T-helper 2 cell treated with Interferon-gamma antibody and Interleukin-4, amounts not matched to agents 100 ng/mL and 5 ng/mL, for 36 hours (primary cell): ENCODE measurements around the gene BMAL2. TPM values are rescaled to one million over a fixed set of nuclear protein-coding genes. Genes with fewer than 3 reads are reported as not detected.

Source experiments
- intact Hi-C: fragments of 100-400 bp; cut with micrococcal nuclease; formaldehyde crosslinking; loops from one replicate; pipeline ENCODE4 v1.15.1; 2023
- total RNA-seq: library from RNA; stranded (reverse); gene quantifications from 2 replicates; pipeline ENCODE4 v1.2.3, GENCODE V29; 2022

Gene BMAL2
- total RNA-seq, 1 donor from 2014 or later: 35.2 TPM

DNA sequence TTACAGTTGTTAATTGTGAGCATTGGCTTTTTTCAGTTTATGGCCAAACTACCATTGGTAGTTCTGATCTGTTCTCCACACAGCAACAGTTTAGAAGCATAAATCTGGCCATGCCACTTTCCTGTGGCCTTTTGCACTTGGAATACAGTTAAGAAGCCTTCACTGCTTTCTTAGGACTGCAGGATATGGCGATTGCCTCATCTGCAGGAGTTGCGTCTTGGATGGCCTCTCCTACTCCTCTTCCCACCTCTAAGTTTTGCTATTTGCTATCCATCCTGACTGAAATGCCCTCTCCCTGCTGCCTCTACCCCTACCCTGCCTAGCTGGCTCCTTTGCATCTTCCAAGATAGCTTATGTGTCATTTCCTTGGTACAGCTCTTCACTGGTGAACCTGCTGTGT, 12.8 kb upstream of the BMAL2 start:
- intact Hi-C loops: no loop called here

DNA sequence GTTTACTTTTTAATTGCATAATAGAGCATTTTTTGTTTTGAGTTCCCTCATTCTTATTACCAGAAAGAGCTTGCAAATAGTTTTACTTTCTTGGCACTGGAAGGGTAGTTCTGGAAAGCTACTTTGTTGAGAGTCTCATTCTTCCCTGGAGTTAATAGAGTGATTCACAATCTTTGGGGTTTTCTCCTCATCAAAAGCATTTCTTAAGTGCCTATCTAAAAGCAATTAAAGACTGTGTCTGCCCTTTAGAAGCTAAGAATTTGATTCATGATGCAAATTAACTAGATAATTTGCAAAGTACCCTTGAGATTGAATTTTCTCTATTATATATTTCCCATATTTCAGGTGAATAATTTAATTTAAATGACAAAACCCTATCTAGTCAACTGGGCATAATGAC, 8.1 kb upstream of the BMAL2 start:
- intact Hi-C loops: no loop called here

DNA sequence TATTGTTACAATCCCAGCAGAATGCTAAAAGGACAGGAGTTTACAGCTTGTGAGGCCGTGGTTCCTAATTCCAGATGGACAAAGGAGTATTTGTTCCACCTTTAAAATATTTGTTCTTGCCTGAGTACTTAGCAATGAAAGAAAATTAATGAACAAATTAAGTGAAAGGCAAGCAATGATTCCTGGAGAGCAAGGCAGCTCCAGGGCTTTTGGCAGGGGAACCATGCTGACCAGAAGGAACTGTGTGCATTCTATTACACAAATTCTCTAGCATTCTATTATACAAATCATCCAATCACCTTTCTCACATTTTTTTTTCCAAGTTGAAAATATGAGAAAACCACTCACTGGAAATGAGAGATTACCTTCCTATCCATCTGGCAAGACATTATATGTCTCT, 1.8 kb upstream of the BMAL2 start:
- intact Hi-C loops: loop anchor here (5.0 to 10.0 kb wide), 3 partner anchors 51 to 394 kb away; partner anchors contain the start of genes FGFR1OP2, INTS13 and PPFIBP1

DNA sequence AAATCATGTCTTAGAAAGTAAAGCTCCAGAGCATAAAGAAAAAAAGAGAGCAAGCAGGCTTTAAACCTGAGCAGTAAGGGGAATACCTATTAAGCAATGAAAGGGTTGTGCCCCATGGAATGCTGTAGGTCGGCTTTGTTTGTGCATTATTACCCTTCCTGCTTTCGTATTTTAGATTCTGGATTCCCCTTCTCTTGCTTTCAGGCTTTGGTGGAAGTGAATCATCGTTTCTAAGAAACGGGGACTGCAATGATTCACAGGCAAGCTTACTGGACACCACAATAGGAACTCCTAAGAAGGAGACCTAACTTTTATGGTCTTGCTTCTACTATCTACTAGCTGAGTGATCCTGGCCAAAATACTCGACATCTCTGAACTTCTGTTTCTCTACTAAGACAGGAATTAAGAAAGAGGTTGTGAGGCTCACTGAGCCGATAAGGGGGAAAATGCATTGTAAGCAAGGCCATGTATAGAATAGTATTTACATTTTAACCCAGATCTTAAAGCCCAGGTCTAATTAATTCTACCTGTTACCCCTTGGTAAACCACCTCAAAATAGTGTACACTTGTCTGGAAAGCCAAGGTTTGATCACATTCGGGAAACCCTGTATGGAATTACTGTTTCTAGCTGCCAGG, 1.2 kb upstream of the BMAL2 start:
- intact Hi-C loops: loop anchor here (5.0 to 10.0 kb wide), 3 partner anchors 51 to 394 kb away; partner anchors contain the start of genes FGFR1OP2, INTS13 and PPFIBP1

DNA sequence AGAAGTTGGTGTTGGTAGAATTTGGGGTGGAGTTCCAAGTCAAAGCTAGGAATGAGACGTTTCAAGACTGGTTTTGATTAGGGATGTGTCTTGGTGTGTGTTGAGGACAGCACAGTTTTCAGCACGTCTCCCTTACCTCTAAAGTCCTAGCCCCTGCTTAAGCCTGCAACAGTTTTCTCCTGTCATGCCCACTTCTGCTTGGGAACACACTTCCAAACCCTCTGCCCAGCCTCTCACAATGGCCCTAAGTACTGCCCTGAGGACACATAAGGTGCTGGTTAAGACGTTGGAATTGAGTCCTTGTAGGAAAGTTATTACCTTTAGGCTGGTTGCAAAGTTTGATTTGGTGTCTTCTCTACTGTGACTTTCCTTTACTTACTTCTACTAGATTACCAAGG, 710 bp upstream of the BMAL2 start:
- intact Hi-C loops: loop anchor here (2.0 to 10.0 kb wide), 6 partner anchors 50 to 395 kb away; partner anchors contain the start of genes FGFR1OP2, INTS13, MRPS35 and PPFIBP1

DNA sequence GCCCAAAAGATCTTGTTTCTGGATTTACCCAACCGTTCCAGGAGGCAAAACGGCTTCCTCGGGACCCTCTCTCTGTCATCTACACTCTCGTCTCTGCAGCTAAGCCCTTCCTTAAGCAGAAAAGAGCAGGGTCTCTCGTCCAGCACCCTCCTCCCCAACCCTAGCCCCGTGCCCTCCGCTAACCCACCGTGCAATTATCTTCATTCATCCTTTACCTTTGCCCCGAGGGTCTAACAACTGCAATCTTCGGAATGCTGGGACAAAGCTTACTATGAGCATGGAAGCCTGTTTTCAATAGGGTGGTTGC, 276 bp upstream of the BMAL2 start:
- intact Hi-C loops: loop anchor here (2.0 to 10.0 kb wide), 6 partner anchors 50 to 395 kb away; partner anchors contain the start of genes FGFR1OP2, INTS13, MRPS35 and PPFIBP1

DNA sequence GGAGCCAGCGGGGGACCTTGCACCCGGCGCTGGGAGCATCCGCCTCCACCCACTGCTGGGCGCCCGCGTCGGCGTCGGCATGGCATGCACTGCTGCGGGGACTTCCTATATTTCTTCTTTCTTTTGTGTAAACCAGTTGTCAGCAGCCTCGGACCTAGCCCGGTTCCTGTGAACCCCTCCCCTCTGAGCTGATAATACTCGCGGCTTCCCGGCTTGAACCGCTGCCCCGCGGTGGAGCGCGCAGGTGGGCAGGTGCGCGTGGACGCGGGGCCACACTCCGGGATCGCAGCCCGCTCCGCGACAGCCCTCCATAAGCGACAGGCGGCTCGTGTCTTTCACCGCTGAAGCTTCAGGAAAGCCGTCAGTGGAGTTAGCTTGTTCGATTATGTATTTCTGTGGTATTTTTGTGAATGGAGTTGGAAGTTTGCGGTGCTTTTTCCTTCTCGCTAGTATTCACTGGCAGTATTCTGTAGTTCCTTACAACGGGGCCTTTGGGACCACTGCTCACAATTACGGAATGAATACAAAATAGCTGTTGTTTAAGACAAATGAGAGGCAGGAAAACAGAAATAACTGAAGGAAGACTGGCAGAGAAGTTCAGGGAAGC, 870 bp downstream of the BMAL2 start:
- intact Hi-C loops: loop anchor here (1.0 to 10.0 kb wide), 7 partner anchors 49 to 396 kb away; partner anchors contain the start of genes FGFR1OP2, INTS13, MED21 and MRPS35

DNA sequence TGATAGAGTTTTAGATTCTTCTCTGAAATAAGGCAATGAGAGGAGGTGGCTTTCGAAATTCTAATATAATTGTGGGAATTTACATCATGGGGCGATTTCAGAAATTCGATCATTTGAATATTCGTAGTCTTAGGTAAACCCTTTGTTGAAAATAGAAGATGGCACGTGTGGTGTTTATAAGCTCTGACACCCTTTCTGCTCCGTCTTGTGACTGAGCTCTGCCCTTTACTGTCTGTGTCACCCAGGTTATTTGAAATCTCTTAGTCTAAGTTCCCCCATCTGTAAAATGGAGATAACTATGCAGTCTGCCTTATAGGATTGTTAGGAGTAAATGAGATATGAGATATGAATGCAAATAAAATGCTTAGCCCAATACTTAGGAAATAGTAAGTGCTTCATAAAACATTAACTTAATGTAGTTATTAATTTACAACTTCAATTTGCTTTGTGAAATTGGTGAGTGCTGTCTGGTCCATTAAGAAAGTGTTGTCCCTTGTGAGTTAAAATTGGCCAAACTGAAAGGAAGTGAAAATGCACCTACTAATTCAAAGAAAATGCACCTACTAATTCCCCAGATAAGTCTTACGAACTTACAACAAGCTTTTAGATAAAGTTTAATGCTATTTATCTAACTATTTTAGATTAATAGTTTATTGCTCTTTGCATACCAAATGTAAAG, 1.5 kb downstream of the BMAL2 start:
- intact Hi-C loops: loop anchor here (1.0 to 10.0 kb wide), 4 partner anchors 48 to 397 kb away; partner anchors contain the start of genes FGFR1OP2, INTS13, MED21 and PPFIBP1

DNA sequence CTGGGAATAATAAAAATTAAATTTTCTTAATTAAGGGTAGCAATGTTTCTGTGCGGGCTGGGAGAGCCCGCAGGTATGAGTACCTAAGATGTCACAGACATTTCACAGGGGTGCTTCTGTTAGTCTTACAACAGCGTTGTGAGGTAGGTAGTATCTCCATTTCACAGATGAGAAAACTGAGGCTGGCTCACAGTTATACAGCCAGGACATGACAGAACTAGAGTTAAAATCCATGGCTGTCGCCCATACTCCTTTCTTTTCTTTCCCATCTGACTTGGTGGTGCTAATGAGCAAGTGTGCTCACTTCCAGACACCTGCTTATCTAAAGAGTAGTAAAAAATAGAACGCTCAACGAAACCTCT, 2.1 kb downstream of the BMAL2 start:
- intact Hi-C loops: loop anchor here (1.0 to 10.0 kb wide), 4 partner anchors 48 to 397 kb away; partner anchors contain the start of genes FGFR1OP2, INTS13, MED21 and PPFIBP1

DNA sequence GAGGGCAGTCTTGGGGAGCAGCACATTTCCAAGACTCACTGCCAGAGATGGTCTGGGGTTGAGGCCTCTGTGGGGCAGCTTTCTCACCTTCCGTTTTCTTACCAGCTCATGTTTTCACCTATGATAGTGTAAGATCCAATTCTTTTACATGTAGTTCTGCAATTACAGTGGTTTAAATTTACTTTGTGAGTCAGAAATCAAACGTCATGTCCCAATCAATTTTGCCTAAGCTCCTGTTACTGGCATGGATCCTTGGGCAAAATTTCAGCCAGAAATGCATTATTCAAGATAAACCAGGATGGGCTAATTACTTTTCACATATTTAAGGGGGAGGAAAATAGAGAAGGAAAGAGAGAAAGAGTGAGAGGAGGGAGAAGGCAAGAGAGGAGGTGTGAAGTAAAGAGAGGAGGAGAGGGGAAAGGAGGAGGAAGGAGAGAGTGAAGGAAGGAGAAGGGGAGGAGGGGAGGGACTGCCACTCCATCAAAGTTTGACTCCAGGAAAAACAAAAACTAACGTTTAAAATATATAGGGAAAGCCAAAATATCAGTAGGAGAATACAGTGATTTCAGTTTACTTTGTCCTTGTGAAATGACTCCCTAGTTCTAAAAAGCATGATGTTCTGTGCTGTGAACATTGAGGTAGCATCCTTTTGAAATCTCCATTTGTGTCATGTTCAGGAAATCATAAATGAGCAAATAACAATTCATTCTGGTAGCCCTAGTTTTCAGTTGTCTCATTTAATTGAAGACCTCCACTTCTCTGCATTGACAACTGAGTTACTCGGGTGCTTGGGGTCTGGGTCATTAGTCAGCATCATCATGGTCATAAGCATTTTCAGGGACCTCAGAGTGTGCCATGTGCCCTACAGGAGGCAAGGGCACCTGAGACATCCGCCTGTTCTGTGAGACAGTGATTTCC, 3.0 kb downstream of the BMAL2 start:
- intact Hi-C loops: loop anchor here (10.0 kb wide), 1 partner anchor 189 kb away; the partner anchor contains the start of gene PPFIBP1

DNA sequence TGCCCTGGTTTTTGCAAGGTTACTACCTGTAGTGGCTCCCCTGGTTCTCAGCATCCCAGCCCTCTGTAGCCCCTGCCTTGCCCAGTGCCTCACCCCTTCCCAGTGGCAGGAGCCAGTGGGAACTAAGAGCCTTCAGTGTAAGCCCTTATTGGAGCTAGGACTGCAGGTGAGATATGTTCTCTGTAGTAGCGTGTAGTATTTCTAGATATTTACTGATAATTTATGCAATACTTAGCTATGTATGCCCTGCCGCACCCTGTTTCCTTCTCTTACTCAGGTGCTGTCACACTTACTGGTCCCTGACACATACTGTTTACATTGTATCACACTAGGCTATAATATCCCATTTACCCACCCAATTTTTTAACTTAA, 3.6 kb downstream of the BMAL2 start:
- intact Hi-C loops: loop anchor here (10.0 kb wide), 1 partner anchor 189 kb away; the partner anchor contains the start of gene PPFIBP1

DNA sequence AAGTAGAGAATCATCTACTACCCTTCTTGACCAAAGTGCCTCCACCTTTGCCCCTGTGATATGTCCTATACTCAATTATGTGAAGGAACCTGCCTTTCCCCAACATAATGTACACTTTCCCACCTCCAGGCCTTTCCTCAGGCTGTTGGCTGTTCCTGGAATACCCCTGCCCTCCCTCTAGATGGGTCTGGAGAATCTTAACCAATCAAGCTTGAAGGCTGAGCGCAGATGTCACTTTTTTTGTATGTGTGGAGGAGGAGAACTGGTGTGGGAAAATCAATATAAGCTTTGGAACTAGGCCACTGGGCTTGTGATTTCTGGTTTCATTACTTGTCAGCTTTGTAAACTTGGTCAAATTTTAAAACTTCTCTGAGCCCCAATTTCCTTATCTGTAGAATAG, 4.7 kb downstream of the BMAL2 start:
- intact Hi-C loops: loop anchor here (10.0 kb wide), 1 partner anchor 187 kb away; the partner anchor contains the start of gene PPFIBP1

DNA sequence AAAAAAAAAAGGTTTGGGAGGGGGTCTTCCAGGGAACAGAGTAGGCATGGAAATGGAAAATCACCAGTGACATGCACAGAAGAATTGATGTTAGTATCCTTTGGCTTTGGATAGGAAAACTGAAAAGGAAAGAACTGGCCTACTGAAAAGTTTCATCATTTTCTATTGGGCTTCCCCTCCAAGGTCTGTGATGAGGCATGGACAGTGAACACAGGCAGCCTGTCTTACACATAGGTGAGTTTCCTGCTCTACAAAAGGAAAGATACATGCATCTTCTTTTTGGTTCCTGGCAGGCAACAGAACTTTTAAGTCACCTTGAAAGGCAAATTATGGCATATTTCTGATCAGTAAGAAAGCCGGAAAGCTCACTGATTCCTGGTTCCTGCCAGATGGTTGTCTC, 5.8 kb downstream of the BMAL2 start:
- intact Hi-C loops: loop anchor here (10.0 kb wide), 1 partner anchor 186 kb away; the partner anchor contains the start of gene PPFIBP1

DNA sequence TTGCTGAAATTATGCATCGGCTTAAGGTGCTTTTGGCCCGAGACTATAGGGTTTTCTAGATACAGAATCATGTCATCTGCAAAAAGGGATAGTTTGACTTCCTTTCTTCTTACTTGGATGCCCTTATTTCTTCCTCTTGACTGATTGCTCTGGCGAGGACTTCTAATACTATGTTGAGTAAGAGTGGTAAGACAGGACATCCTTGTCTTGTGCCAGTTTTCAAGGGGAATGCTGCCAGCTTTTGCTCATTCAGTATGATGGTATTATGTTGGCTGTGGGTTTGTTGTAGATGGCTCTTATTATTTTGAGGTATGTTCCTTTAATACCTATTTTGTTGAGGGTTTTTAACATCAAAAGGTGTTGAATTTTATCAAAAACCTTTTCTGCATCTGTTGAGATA, 8.3 kb downstream of the BMAL2 start:
- intact Hi-C loops: no loop called here

DNA sequence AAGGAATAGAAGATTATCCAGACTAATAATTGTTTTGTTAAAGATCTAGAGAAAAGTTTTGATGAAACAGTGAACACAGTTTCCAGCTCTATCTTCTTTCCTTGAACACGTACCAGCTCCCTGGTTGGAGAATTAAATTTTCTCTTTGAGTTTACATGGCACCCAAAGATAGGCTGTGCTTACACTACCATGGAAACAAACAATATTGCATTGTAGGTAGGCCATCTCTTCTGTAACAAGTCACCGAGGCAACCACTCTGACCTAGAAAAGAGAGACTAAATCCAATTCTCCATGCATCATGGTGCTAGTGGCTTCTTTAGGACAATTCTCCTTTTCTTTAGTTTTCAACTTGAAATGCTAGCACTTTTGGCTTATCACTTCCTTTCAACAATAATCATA, 9.9 kb downstream of the BMAL2 start:
- intact Hi-C loops: no loop called here

DNA sequence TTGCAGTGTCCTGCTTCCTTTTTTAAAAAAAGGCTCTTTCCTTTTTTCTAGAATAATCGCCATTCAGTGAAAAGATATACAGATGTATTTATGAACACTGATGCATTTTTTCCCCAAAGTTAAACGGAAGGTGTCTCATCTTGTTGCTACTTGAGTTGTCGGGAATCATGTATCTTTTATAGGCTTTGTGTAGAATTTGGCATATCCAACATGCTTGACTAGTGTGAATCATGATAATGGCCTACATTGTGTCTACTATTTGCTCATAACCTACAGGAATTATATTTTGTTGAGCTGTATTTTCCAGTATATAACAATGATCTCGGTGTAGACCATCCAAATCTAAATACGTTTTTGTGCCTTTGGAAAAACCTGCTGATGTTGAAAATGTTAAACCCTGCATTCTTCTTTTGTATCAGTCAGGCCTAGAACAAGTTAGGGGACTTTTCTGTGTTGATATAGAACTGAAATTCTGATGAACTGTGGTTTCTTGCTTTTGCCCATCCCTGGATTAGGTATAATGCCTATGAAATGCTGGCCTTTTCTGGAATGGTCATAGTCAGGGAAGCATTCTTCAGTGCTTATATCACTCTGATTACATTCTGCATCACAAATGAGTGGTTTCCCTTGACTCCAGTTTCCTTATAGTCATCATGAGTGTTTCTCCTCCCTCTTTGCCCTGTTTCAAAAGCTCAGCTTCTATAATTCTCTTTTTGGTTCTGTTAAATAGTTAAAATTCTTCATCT, 10.8 kb downstream of the BMAL2 start:
- intact Hi-C loops: no loop called here

DNA sequence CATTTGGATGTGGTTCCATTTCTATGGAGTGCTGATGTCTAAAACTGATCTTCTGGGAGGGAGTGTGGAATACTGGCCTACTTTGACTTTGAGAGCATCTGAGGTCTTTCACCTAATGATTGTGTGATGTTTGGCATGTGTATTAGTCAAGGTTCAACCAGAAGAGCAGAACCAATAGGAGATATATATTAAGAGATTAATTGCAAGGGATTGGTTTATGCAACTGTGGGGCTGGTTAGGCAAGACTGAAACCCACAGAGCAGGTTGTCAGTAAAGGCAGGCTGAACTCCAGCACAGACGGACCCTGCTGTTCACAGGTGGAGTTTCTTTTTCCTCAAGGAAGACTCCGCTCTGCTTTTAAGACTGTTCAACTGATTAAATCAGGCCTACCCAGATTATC, 11.6 kb downstream of the BMAL2 start:
- intact Hi-C loops: no loop called here

DNA sequence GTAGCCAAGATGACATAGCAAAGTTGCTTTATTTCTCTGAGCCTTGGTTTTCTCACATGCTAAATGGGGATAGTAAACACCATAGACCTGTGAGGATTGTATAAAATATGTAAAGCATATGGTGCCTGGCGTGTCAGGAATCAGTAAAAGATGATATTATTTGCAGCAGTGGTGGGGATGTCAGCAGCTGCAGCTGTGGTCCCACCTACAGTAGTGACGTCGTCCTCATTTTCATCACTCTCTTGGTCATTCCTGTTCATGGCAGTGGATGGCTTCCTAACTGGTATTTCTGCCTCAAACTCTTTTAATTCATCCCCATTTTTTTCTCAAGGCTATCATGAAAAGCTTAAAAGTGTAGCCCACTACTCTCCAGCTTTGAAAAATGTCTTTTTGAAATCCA, 12.1 kb downstream of the BMAL2 start:
- intact Hi-C loops: no loop called here

DNA sequence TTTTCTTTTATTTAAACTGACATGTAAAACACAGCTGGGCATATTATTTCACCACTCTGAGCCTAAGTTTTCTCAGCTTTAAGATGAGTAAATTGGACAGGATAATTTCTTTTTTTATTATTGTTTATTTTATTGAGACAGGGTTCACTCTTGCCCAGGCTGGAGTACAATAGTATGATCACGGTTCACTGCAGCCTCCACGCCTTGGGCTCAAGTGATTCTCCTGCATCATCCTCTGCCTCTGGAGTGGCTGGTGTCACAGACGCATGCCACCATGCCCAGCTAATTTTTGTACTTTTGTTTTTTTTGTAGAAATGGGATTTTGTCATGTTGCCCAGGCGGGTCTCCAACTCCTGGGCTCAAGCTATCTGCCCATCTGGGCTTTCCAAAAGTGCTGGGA, 12.7 kb downstream of the BMAL2 start:
- intact Hi-C loops: no loop called here

DNA sequence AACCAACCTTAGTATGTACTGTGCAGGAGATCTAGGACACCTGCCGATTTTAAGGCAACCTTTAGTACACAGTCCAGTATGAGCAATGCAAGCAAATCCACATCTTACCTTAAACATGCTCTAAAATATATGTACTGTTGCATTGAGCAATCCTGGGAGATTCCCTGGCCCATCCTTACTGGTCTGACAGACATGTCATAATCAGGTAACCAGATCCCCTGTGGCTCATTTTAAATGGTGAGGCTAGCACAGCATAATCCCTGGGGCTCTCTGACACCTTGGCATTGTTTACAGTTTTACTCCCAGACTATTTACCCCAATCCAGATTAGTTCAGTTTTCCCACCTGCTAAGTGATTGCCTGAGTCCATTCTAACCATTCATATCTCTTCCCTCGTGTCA, 15.1 kb downstream of the BMAL2 start:
- intact Hi-C loops: no loop called here
